Measurements from ENCODE around the gene SLC35B2. TPM values are rescaled to one million over a fixed set of nuclear protein-coding genes. Genes with fewer than 3 reads are reported as not detected.
A peak's percentile ranks its signal among the peaks of the same experiment; 100 is the strongest.

SLC35B2 gene
- total and polyA plus RNA-seq, 9 of the 15 experiments (the other 6 are each of a cell fraction or from before 2014, with no cell fraction given): 14.5 to 59.1 (median 47.1) TPM

GRCh38 chr6:44257025-44257752, at the start of gene SLC35B2 (continued):
- TF ChIP-seq MGA (IDR thresholded peaks at IDR 0.05): peak; percentile 81
- no peak for TF ChIP-seq TARDBP (IDR thresholded peaks at IDR 0.05)
- TF ChIP-seq GTF3C2 (IDR thresholded peaks at IDR 0.05; ENCODE audit: borderline replicate concordance, extremely low read depth, insufficient read length): no peak
- TF ChIP-seq RUNX1 (IDR thresholded peaks at IDR 0.05; ENCODE audit: low read depth): no peak
- no peak for TF ChIP-seq PTTG1 (tag; IDR thresholded peaks at IDR 0.05; ENCODE audit: low read depth)
- TF ChIP-seq ZNF232 (CRISPR knock-in tag; IDR thresholded peaks at IDR 0.05): peak; percentile 81; the same call in 1 of the 2 replicates
- TF ChIP-seq PCBP2 (IDR thresholded peaks at IDR 0.05; ENCODE audit: low read depth, low read length, poor library complexity, severe bottlenecking): peak; percentile 62
- TF ChIP-seq HDAC2 (IDR thresholded peaks at IDR 0.05): peak; percentile 66; the same call in 1 of the 2 replicates
- peak; percentile 61 for TF ChIP-seq ZNF316 (IDR thresholded peaks at IDR 0.05)
- no peak for TF ChIP-seq ZNF57 (CRISPR knock-in tag; IDR thresholded peaks at IDR 0.05)
- TF ChIP-seq PYGO2 (tag; IDR thresholded peaks at IDR 0.05): no peak
- no peak for TF ChIP-seq NCOA6 (IDR thresholded peaks at IDR 0.05)
- TF ChIP-seq FIP1L1 (IDR thresholded peaks at IDR 0.05; ENCODE audit: low read depth, low read length, poor library complexity, severe bottlenecking): peak; percentile 87
- 0 out of 2 replicates have a peak, but pooled peaks have one; percentile 50 for TF ChIP-seq ZBTB17 (CRISPR knock-in tag; IDR thresholded peaks at IDR 0.05)

Data from K562 (cell line).